Transverse colon (tissue), 4 donors: ENCODE results near the gene RAD23A. TPM values are rescaled to one million over a fixed set of nuclear protein-coding genes. Genes with fewer than 3 reads are reported as not detected.

Experiments used
- DNase-seq: peaks from one replicate; pipeline ENCODE4 v3.0.0-alpha.2; 2019
- H3K27ac ChIP-seq, 4 donors: fragments of 200-600 bp; sonication (generic); 2 replicates each; pipeline ENCODE4 v1.5.1; 2016 to 2018; ENCODE audit warnings: inconsistent platforms in 4 of 4
- H3K27me3 ChIP-seq: fragments of 200-600 bp; sonication (generic); 2 replicates; pipeline ENCODE4 v1.5.1; 2017; ENCODE audit warnings: inconsistent platforms
- H3K36me3 ChIP-seq, 4 donors: fragments of 200-600 bp; sonication (generic); 2 replicates each; pipeline ENCODE4 v1.5.1; 2017 to 2019; ENCODE audit warnings: inconsistent platforms in 4 of 4
- H3K4me1 ChIP-seq, 4 donors: fragments of 200-600 bp; sonication (generic); 2 replicates each; pipeline ENCODE4 v1.5.1; 2017 to 2020; ENCODE audit warnings: inconsistent platforms in 4 of 4
- H3K4me3 ChIP-seq, 4 donors: fragments of 200-600 bp; sonication (generic); 1 replicate in 1 of 4; 2 replicates in 3 of 4; pipeline versions ENCODE4 v1.5.1 to v1.6.1; 2017 to 2019; ENCODE audit warnings: inconsistent platforms in 4 of 4
- H3K9me3 ChIP-seq, 2 donors: fragments of 200-600 bp; sonication (generic); 2 replicates each; pipeline ENCODE4 v1.5.1; 2017 to 2019; ENCODE audit warnings: inconsistent platforms in 2 of 2
- CTCF ChIP-seq, 5 experiments: fragments of 200-600 bp in 3 of 5; fragments of 450-650 bp in 2 of 5; sonication (generic) in 3 of 5; IDR thresholded peaks; 1 replicate in 2 of 5; 2 replicates in 3 of 5; pipeline ENCODE4 v1.5.1; 2016 to 2017; ENCODE audit warnings: antibody characterized with exemption in 5 of 5, inconsistent platforms in 3 of 5, mild to moderate bottlenecking in 2 of 5, moderate library complexity in 1 of 5
- EP300 ChIP-seq: sonication (generic); formaldehyde crosslinking; IDR thresholded peaks from one replicate; pipeline ENCODE4 v1.6.1; 2017; ENCODE audit warnings: antibody characterized with exemption, low read depth
- POLR2A ChIP-seq: fragments of 450-650 bp; IDR thresholded peaks from one replicate; pipeline ENCODE4 v1.6.1; 2016; ENCODE audit warnings: antibody characterized with exemption, mild to moderate bottlenecking, moderate library complexity
- POLR2AphosphoS5 ChIP-seq, 3 donors: sonication (generic); formaldehyde crosslinking; IDR thresholded peaks; one replicate each; pipeline ENCODE4 v1.6.1; 2016; ENCODE audit warnings: antibody characterized with exemption in 3 of 3
- WGBS, 2 donors: methylation state at CpG; one replicate each; pipeline ENCODE4 v1.1.5; 2018; ENCODE audit warnings: low coverage in 1 of 2; 5-methylcytosine and 5-hydroxymethylcytosine counted together
- in situ Hi-C, 4 donors: fragments of 200-750 bp; cut with MboI; loops; one replicate each; pipeline versions ENCODE4 v1.15.0 to v1.15.1; 2017; ENCODE audit warnings: low sequenced_read_pairs in 3 of 4, low pct_ligation_motif_present in 1 of 4, low pct_unique_long_range_greater_than_20kb in 1 of 4
- intact Hi-C: fragments of 100-400 bp; cut with DNase I; formaldehyde crosslinking; loops from one replicate; pipeline ENCODE4 v1.15.1; 2023; ENCODE audit warnings: low total_unique reads
- total RNA-seq, 4 donors: library from RNA; depleted of rRNA; stranded (reverse); fragments of >200 nt; gene quantifications; one replicate each; pipeline ENCODE4 v1.1.0, GENCODE V29; 2016

The RAD23A gene
- total RNA-seq, 4 donors from 2014 or later = 57.9 to 87.9 (median 75.9) TPM

- Histone ChIP-seq H3K36me3 (peaks cover 0 to 4% (median under 1%) of the 10 kb centered on the region in 4 donors), H3K27me3 (no peaks in the 10 kb centered on the region), H3K4me3 (no peak overlapping the region), H3K27ac (no peak overlapping the region), H3K4me1 (peaks cover 21 to 37% (median 28%) of the 10 kb centered on the region in 4 donors), H3K9me3 (no peaks in the 10 kb centered on the region)
- in situ Hi-C loops = no loop called here
- WGBS, 2 donors = 85 to 90% methylated on average over 4 to 10 of the region's 10 CpGs
- intact Hi-C loops = no loop called here
- no peak for DNase-seq
- TF ChIP-seq CTCF (IDR thresholded peaks at IDR 0.05) (no peak), EP300 (no peak), POLR2AphosphoS5 (IDR thresholded peaks at IDR 0.05) (no peak), POLR2A (no peak)
Observed at GRCh38 chr19:12935071-12935470, 10.6 kb upstream of the RAD23A start.

- peaks cover 0 to 14% (median 7%) of the 10 kb centered on the region in 4 donors for H3K36me3 ChIP-seq
- H3K4me3 ChIP-seq = no peak overlapping the region
- H3K27me3 ChIP-seq = no peaks in the 10 kb centered on the region
- H3K27ac ChIP-seq = no peak overlapping the region
- no peak for DNase-seq
- no peaks in the 10 kb centered on the region for H3K9me3 ChIP-seq
- H3K4me1 ChIP-seq = peaks cover 26 to 51% (median 40%) of the 10 kb centered on the region in 4 donors
- intact Hi-C loops (no loop called here), in situ Hi-C loops (no loop called here)
- WGBS, 2 donors = 60 to 67% methylated on average over 2 to 7 of the region's 7 CpGs
- TF ChIP-seq POLR2A (no peak), POLR2AphosphoS5 (IDR thresholded peaks at IDR 0.05) (no peak), CTCF (IDR thresholded peaks at IDR 0.05) (no peak), EP300 (no peak)
Observed at GRCh38 chr19:12936582-12936981, 9.1 kb upstream of the RAD23A start.

- H3K36me3 ChIP-seq = peaks cover 0 to 18% (median 8%) of the 10 kb centered on the region in 4 donors
- H3K27ac ChIP-seq = peak overlapping the region; percentile 53 to 98 (median 84)
- peak overlapping the region; percentile 24 to 100 (median 90) for H3K4me3 ChIP-seq
- TF ChIP-seq EP300 (no peak), POLR2AphosphoS5 (IDR thresholded peaks at IDR 0.05) (no peak), CTCF (IDR thresholded peaks at IDR 0.05) (no peak), POLR2A (no peak)
- WGBS, 2 donors = 23 to 65% methylated on average over 7 to 23 of the region's 23 CpGs
- no peaks in the 10 kb centered on the region for H3K27me3 ChIP-seq
- H3K9me3 ChIP-seq = no peaks in the 10 kb centered on the region
- DNase-seq = peak; percentile 48
- intact Hi-C loops = no loop called here
- peaks cover 22 to 47% (median 37%) of the 10 kb centered on the region in 4 donors for H3K4me1 ChIP-seq
- in situ Hi-C loops = no loop called here
Observed at GRCh38 chr19:12937093-12937926, 8.4 kb upstream of the RAD23A start.

- Histone ChIP-seq H3K4me3 (peak within 1 kb of the TSS; percentile 90 to 100 (median 92)), H3K36me3 (peaks cover 0 to 23% (median 9%) of the 10 kb centered on the region in 4 donors), H3K4me1 (peaks cover 16 to 45% (median 33%) of the 10 kb centered on the region in 4 donors), H3K27ac (peak within 1 kb of the TSS; percentile 95 to 98 (median 98)), H3K9me3 (no peaks in the 10 kb centered on the region), H3K27me3 (no peaks in the 10 kb centered on the region)
- in situ Hi-C loops (no loop called here), intact Hi-C loops (no loop called here)
- TF ChIP-seq CTCF (IDR thresholded peaks at IDR 0.05) (no peak), EP300 (no peak), POLR2A (peak; percentile 100), POLR2AphosphoS5 (IDR thresholded peaks at IDR 0.05) (peak; percentile 99 to 100 (median 99))
- WGBS, 2 donors = 0 to 1% methylated on average over 4 to 63 of the region's 63 CpGs
- DNase-seq = peak; percentile 100
Observed at GRCh38 chr19:12937927-12938778, 7.5 kb upstream of the RAD23A start, which contains the start of gene CALR. CALR (plus strand) TSS chr19:12938609; CDS start chr19:12938680, 71 bp downstream.
